Measurements from ENCODE around the gene CERKL. TPM values are rescaled to one million over a fixed set of nuclear protein-coding genes. Genes with fewer than 3 reads are reported as not detected.

CERKL gene
- total and polyA plus RNA-seq, 9 of the 15 experiments (the other 6 are each of a cell fraction or from before 2014, with no cell fraction given) = 0.04 to 0.08 TPM; not detected in 7

DNA sequence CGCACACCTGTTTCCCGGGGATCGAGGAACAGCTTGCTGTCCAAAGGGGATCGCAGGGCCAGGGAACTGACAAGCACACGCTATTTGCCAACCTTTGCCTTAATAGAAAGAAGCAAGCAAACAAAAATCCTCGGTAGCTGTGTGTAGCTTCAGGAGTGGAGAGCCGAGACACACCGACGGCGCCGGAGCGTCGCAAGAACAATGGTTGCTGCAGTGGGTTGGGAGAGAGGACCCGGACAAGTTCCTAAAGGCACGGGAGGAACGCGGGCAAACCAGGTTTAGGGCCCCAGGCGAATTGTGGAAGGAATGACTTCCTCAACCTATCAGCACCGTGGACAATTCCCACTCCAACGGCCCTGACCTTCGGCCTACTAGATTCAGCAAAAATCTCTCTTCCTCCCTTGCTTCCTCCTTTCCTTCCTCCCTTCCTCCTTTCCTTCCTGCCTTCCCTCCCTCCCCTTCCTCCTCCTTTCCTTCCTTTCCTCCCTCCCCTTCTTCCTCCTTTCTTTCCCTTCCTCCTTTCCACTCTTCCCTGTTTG is 28.3 kb upstream of the CERKL start (continued):
- TF ChIP-seq, protein P1, sequence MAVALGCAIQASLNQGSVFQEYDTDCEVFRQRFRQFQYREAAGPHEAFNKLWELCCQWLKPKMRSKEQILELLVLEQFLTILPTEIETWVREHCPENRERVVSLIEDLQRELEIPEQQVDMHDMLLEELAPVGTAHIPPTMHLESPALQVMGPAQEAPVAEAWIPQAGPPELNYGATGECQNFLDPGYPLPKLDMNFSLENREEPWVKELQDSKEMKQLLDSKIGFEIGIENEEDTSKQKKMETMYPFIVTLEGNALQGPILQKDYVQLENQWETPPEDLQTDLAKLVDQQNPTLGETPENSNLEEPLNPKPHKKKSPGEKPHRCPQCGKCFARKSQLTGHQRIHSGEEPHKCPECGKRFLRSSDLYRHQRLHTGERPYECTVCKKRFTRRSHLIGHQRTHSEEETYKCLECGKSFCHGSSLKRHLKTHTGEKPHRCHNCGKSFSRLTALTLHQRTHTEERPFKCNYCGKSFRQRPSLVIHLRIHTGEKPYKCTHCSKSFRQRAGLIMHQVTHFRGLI (CRISPR knock-in tag; IDR thresholded peaks at IDR 0.05) = no peak
- TF ChIP-seq CHD1 (IDR thresholded peaks at IDR 0.05; ENCODE audit: low read length) = no peak

DNA sequence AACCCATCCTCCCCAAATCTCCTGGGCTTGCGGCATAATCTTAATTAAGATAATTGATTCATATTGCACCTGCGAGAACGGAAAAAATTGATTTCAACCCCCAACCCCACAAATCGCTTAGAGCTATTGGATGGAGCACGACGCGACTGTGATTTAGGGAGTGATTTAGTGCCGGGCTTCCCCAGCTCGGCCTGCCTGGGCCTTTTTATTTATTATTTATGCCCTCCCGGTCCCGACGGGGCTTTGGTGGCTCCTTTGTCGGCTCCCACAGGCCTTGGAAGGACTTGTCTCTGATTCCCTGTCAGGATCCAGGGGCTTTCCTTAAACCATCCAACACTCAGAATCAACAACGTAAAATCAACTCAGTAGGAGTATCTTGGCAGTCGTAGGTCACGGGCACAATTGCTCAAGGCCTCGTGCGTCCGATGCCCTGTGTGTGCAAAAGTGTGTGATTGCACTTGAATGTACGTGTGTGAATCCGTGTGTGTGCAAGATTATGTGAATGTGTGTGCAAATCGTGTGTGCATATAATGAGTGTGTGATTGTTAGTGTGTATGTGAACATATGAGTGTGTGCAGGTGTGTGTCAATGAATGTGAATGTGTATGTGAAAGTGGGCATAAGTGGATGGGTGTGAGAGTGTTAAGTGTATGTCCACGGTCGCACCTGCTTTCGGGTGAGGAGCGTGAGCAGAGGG is 27.7 kb upstream of the CERKL start:
- CTCF ChIA-PET (ENCODE audit: low intra/inter-chr PET ratio) = no interaction called here
- no peak for TF ChIP-seq ZNF224 (CRISPR knock-in tag; IDR thresholded peaks at IDR 0.05)
- no peak for TF ChIP-seq ESRRB (CRISPR knock-in tag; IDR thresholded peaks at IDR 0.05; ENCODE audit: borderline replicate concordance)
- TF ChIP-seq POLR2A (conservative IDR thresholded peaks at IDR 0.05) = no peak
- TF ChIP-seq ZNF146 (CRISPR knock-in tag; IDR thresholded peaks at IDR 0.05; ENCODE audit: unreplicated experiment) = no peak
- no peaks in the 10 kb centered on the region for H3K36me3 ChIP-seq (ENCODE audit: control insufficient read depth, insufficient read depth, low read length)
- DNase-seq (ENCODE audit: extremely low read depth in 1 of 4, low spot score in 3 of 4) (no peak), FAIRE-seq (no peak), ATAC-seq (no peak)
- no peak overlapping the region for H3K9ac ChIP-seq (ENCODE audit: insufficient read depth in 1 of 2, low read depth in 2 of 2, low read length in 2 of 2)
- no peaks in the 10 kb centered on the region for H3K79me2 ChIP-seq (ENCODE audit: control insufficient read depth, insufficient read depth, low read length)
- H3K9me3 ChIP-seq (replicated peaks; ENCODE audit: control insufficient read depth, insufficient read depth, low read depth, low read length) = no peaks in the 10 kb centered on the region
- no peaks in the 10 kb centered on the region for H3K9me1 ChIP-seq (ENCODE audit: control insufficient read depth, insufficient read depth, low read length)
- intact Hi-C loops (cut with micrococcal nuclease) (no loop called here), in situ Hi-C loops (cut with MboI) (no loop called here)
- no peak overlapping the region for H3K4me2 ChIP-seq (ENCODE audit: insufficient read depth, low read length)
- peaks cover 29 to 42% of the 10 kb centered on the region in 2 experiments; a peak in 4 of 5 replicates for H3K27me3 ChIP-seq (ENCODE audit: control insufficient read depth in 2 of 2, insufficient read depth in 2 of 2, low read length in 2 of 2)
- POLR2A ChIA-PET = no interaction called here
- H3K4me1 ChIP-seq (replicated peaks in 1 of 2; ENCODE audit: control insufficient read depth in 2 of 2, insufficient read depth in 2 of 2, low read length in 2 of 2) = peaks cover 0 to 5% of the 10 kb centered on the region in 2 experiments; a peak in 1 of 5 replicates
- 2% methylated on average over 26 of the region's 26 CpGs for WGBS (ENCODE audit: insufficient coverage, low coverage, missing lambda C conversion rate)
- no TSS peak for BruUV-seq (replicated peaks)
- no peak overlapping the region for H3K4me3 ChIP-seq
- no peak overlapping the region for H3K27ac ChIP-seq (ENCODE audit: extremely low read depth, low read depth, low read length)
- H4K20me1 ChIP-seq (replicated peaks; ENCODE audit: control insufficient read depth, insufficient read depth, low read length) = no peaks in the 10 kb centered on the region
- H2AFZ ChIP-seq (ENCODE audit: low read depth, low read length) = no peak overlapping the region

All from K562 (cell line).